WTC11 (cell line): Measurements from ENCODE around the gene RAD17.

ENCODE experiments used
- ATF3 ChIP-seq: sonication (generic); formaldehyde crosslinking; conservative IDR thresholded peaks from 2 replicates; pipeline ENCODE4 v1.8.1; 2022; ENCODE audit warnings: mild to moderate bottlenecking, missing genetic modification reagents
- CREM ChIP-seq: sonication (generic); formaldehyde crosslinking; IDR thresholded peaks from 2 replicates; pipeline ENCODE4 v1.8.1; 2022; ENCODE audit warnings: mild to moderate bottlenecking, missing genetic modification reagents, moderate library complexity
- HMGXB4 ChIP-seq: sonication (generic); formaldehyde crosslinking; IDR thresholded peaks from 2 replicates; pipeline ENCODE4 v1.8.1; 2023; ENCODE audit warnings: mild to moderate bottlenecking, moderate library complexity, missing genetic modification reagents
- ZSCAN18 ChIP-seq: fragments of 250-450 bp; sonication (Bioruptor Pico); IDR thresholded peaks from 2 replicates; pipeline ENCODE4 v2.1.2; 2022; ENCODE audit warnings: mild to moderate bottlenecking, moderate library complexity

- TF ChIP-seq HMGXB4 (CRISPR knock-in tag), result no peak
- no peak for TF ChIP-seq CREM (CRISPR knock-in tag)
- TF ChIP-seq ATF3 (CRISPR knock-in tag), result no peak
- no peak for TF ChIP-seq ZSCAN18 (CRISPR knock-in tag)
These were observed 919 bp upstream of the RAD17 start for GRCh38 chr5:69368458-69369339.
